ENCODE results near the gene SLC35D1. TPM values are rescaled to one million over a fixed set of nuclear protein-coding genes. Genes with fewer than 3 reads are reported as not detected.

Gene SLC35D1
- polyA plus RNA-seq, 1 donor (not counting 4 experiments of a cell fraction or from before 2014, with no cell fraction given), result 12.2 TPM

DNA sequence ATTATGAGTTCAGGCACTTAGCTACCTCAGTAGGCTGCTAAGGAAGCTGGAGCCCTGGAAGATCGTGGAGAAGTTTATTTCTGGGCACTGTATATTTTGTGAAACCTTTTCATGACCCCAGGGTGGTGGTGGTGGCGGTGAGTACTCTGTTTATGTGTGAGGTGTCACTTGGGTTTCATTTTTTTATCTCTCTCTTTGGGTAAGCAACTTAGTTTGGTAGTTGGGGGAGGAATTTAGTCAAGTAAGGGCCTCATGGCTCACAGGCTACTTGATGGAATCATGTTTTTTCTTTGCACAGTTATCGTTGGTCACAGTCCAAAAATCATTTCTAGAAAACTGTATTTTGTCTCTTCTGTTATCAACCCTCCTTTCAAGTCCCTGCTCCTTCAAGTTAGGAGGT lies 46.9 kb upstream of the SLC35D1 start:
- no peaks in the 10 kb centered on the region for H3K36me3 ChIP-seq (ENCODE audit: control insufficient read depth in 2 of 2, extremely low read depth in 1 of 2, insufficient read depth in 2 of 2, low read length in 2 of 2)
- dilution Hi-C loops (cut with MboI; ENCODE audit: extremely low pct_ligation_motif_present, low sequenced_read_pairs), result no loop called here
- no peak for FAIRE-seq

DNA sequence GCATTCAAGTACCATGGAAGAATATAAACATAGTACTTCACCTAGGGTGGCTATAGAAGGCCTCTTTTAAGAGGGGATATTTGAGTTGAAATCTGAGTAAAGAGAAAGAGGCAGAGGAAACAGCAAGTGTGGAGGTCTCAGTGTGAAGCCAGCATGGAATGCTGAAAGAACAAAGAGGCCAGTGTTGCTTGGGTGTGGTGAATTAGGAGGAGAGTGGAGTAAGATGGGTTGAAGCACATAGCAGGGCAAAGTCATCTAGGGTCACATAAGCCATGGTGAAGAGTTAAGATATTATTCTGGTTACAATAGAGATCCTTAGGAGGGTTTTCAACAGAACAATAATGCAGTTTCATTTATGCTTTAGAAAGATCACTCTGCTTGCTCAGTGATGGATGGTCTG lies 43.4 kb upstream of the SLC35D1 start:
- Histone ChIP-seq H3K36me3 (ENCODE audit: control insufficient read depth in 2 of 2, extremely low read depth in 1 of 2, insufficient read depth in 2 of 2, low read length in 2 of 2) (no peaks in the 10 kb centered on the region), H4K20me1 (ENCODE audit: control insufficient read depth, extremely low read depth, insufficient read depth, low read length) (no peaks in the 10 kb centered on the region), H3K9ac (ENCODE audit: control insufficient read depth, extremely low read depth, insufficient read depth, low read length) (no peak overlapping the region), H3K27ac (ENCODE audit: control insufficient read depth, insufficient read depth, low read length) (no peak overlapping the region), H3K79me2 (ENCODE audit: control insufficient read depth, insufficient read depth, low read length) (no peaks in the 10 kb centered on the region), H2AFZ (ENCODE audit: control insufficient read depth, low read length) (no peak overlapping the region), H3K9me1 (ENCODE audit: control insufficient read depth, extremely low read depth, insufficient read depth, low read length) (no peaks in the 10 kb centered on the region), H3K4me3 (ENCODE audit: control insufficient read depth in 2 of 3, extremely low read depth in 1 of 3, insufficient read depth in 2 of 3, low read depth in 1 of 3, low read length in 3 of 3) (no peak overlapping the region), H3K4me1 (ENCODE audit: control insufficient read depth, extremely low read depth, insufficient read depth, low read length) (peaks cover 3% of the 10 kb centered on the region), H3K4me2 (ENCODE audit: control insufficient read depth, extremely low read depth, insufficient read depth, low read depth, low read length) (no peak overlapping the region), H3K9me3 (ENCODE audit: control insufficient read depth, low read depth, low read length) (no peaks in the 10 kb centered on the region), H3K27me3 (ENCODE audit: control insufficient read depth, extremely low read depth, insufficient read depth, low read length) (no peaks in the 10 kb centered on the region)
- FAIRE-seq (no peak), DNase-seq (ENCODE audit: low read depth, low spot score) (no peak)
- TF ChIP-seq EZH2 (IDR thresholded peaks at IDR 0.05; ENCODE audit: low read length), result no peak
- TF ChIP-seq, protein P1, sequence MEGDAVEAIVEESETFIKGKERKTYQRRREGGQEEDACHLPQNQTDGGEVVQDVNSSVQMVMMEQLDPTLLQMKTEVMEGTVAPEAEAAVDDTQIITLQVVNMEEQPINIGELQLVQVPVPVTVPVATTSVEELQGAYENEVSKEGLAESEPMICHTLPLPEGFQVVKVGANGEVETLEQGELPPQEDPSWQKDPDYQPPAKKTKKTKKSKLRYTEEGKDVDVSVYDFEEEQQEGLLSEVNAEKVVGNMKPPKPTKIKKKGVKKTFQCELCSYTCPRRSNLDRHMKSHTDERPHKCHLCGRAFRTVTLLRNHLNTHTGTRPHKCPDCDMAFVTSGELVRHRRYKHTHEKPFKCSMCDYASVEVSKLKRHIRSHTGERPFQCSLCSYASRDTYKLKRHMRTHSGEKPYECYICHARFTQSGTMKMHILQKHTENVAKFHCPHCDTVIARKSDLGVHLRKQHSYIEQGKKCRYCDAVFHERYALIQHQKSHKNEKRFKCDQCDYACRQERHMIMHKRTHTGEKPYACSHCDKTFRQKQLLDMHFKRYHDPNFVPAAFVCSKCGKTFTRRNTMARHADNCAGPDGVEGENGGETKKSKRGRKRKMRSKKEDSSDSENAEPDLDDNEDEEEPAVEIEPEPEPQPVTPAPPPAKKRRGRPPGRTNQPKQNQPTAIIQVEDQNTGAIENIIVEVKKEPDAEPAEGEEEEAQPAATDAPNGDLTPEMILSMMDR (optimal IDR thresholded peaks at IDR 0.05 in 1 of 3, IDR thresholded peaks at IDR 0.05 in 1 of 3, conservative IDR thresholded peaks at IDR 0.05 in 1 of 3; ENCODE audit: extremely low read depth in 1 of 3, insufficient read depth in 2 of 3, low read length in 3 of 3), result no peak
- dilution Hi-C loops (cut with MboI; ENCODE audit: extremely low pct_ligation_motif_present, low sequenced_read_pairs), result no loop called here

More for the DNA sequence above, 46.9 kb upstream of the SLC35D1 start:
- Histone ChIP-seq H3K9me1 (ENCODE audit: control insufficient read depth, extremely low read depth, insufficient read depth, low read length) (no peaks in the 10 kb centered on the region), H3K4me2 (ENCODE audit: control insufficient read depth, extremely low read depth, insufficient read depth, low read depth, low read length) (no peak overlapping the region), H3K9me3 (ENCODE audit: control insufficient read depth, low read depth, low read length) (no peaks in the 10 kb centered on the region), H3K9ac (ENCODE audit: control insufficient read depth, extremely low read depth, insufficient read depth, low read length) (no peak overlapping the region), H3K27ac (ENCODE audit: control insufficient read depth, insufficient read depth, low read length) (no peak overlapping the region), H4K20me1 (ENCODE audit: control insufficient read depth, extremely low read depth, insufficient read depth, low read length) (no peaks in the 10 kb centered on the region), H3K4me3 (ENCODE audit: control insufficient read depth in 2 of 3, extremely low read depth in 1 of 3, insufficient read depth in 2 of 3, low read depth in 1 of 3, low read length in 3 of 3) (no peak overlapping the region), H3K4me1 (ENCODE audit: control insufficient read depth, extremely low read depth, insufficient read depth, low read length) (no peaks in the 10 kb centered on the region), H3K27me3 (ENCODE audit: control insufficient read depth, extremely low read depth, insufficient read depth, low read length) (no peaks in the 10 kb centered on the region), H2AFZ (ENCODE audit: control insufficient read depth, low read length) (no peak overlapping the region), H3K79me2 (ENCODE audit: control insufficient read depth, insufficient read depth, low read length) (no peaks in the 10 kb centered on the region)
- no peak for DNase-seq (ENCODE audit: low read depth, low spot score)
- no peak for TF ChIP-seq EZH2 (IDR thresholded peaks at IDR 0.05; ENCODE audit: low read length)
- TF ChIP-seq, protein P1 (optimal IDR thresholded peaks at IDR 0.05 in 1 of 3, IDR thresholded peaks at IDR 0.05 in 1 of 3, conservative IDR thresholded peaks at IDR 0.05 in 1 of 3; ENCODE audit: extremely low read depth in 1 of 3, insufficient read depth in 2 of 3, low read length in 3 of 3), result no peak

Data from keratinocyte (primary cell).